HCT116 (cell line): Measurements from ENCODE around the gene RND1. TPM values are rescaled to one million over a fixed set of nuclear protein-coding genes. Genes with fewer than 3 reads are reported as not detected.

ENCODE experiments used
- ATAC-seq: fragments of 200-7000 bp; cut with Tn5 transposase; 2 replicates; pipeline ENCODE4 v1.9.1; 2020; ENCODE audit warnings: mild to moderate bottlenecking, moderate library complexity
- BruUV-seq: library from RNA; stranded (reverse); fragments of 400-500 nt; replicated peaks from 2 replicates; lab custom pipeline; 2021; lab: Mats Ljungman, UMichigan
- CTCF ChIA-PET: fragments of 300-600 bp; sonication (Branson Sonifier 250); formaldehyde crosslinking; loops from one replicate; lab custom pipeline; 2021; ENCODE audit warnings: antibody characterized with exemption; lab: Charles Lee
- POLR2A ChIA-PET: fragments of 300-600, 350-600 bp; sonication (Branson Sonifier 250); formaldehyde crosslinking; loops from one replicate; lab custom pipeline; 2021; ENCODE audit warnings: antibody characterized with exemption; lab: Charles Lee
- RAD21 ChIA-PET, 2 experiments: fragments of 300-600 bp; sonication (Branson Sonifier 250); formaldehyde crosslinking; loops; one replicate each; lab custom pipeline; 2023; ENCODE audit warnings: low total read pairs in 2 of 2; ENCODE audit not compliant: uncharacterized antibody in 2 of 2, unreplicated experiment in 2 of 2, low non-redundant PET in 1 of 2; lab: Charles Lee
- DNase-seq: peaks from one replicate; pipeline ENCODE4 v3.0.0-alpha.2; 2010; ENCODE audit warnings: low read depth, low spot score
- H2AFZ ChIP-seq: fragments of 200-600 bp; shearing (Covaris generic), sonication (generic); 2 replicates; pipeline ENCODE4 v1.6.1; 2017; ENCODE audit warnings: low read depth, mixed run types, mixed read lengths, antibody characterized with exemption, low read length; ENCODE audit not compliant: poor library complexity, severe bottlenecking
- H3K27ac ChIP-seq: 2 replicates; pipeline ENCODE4 v1.5.1; 2012; ENCODE audit warnings: low read depth, low read length
- H3K27me3 ChIP-seq: fragments of 200-600 bp; sonication (generic); 2 replicates; pipeline ENCODE4 v1.6.1; 2016; ENCODE audit warnings: mixed run types, low read length, mixed read lengths; ENCODE audit not compliant: insufficient read depth
- H3K36me3 ChIP-seq, 2 experiments: fragments of 200-500 bp in 1 of 2; fragments of 200-600 bp in 1 of 2; sonication (Bioruptor generic) in 1 of 2; sonication (generic) in 1 of 2; 2 replicates each; pipeline versions ENCODE4 v1.5.1 to v1.6.1; 2014 to 2016; ENCODE audit warnings: low read length in 2 of 2, inconsistent platforms in 1 of 2, mixed read lengths in 1 of 2, mixed run types in 1 of 2; ENCODE audit not compliant: insufficient read depth in 2 of 2, control insufficient read depth in 1 of 2
- H3K4me1 ChIP-seq, 2 experiments: fragments of 200-600 bp in 1 of 2; sonication (generic) in 1 of 2; 2 replicates each; pipeline versions ENCODE4 v1.5.1 to v1.6.1; 2012 to 2017; ENCODE audit warnings: low read length in 2 of 2, inconsistent platforms in 1 of 2, mild to moderate bottlenecking in 1 of 2, mixed read lengths in 1 of 2, mixed run types in 1 of 2, moderate library complexity in 1 of 2; ENCODE audit not compliant: insufficient read depth in 2 of 2, control insufficient read depth in 1 of 2
- H3K4me2 ChIP-seq: fragments of 200-600 bp; sonication (generic); 2 replicates; pipeline ENCODE4 v1.6.1; 2017; ENCODE audit warnings: mixed run types, low read length, mixed read lengths
- H3K4me3 ChIP-seq, 2 experiments: fragments of 200-600 bp in 1 of 2; sonication (generic) in 1 of 2; replicated peaks in 1 of 2; 2 replicates each; pipeline ENCODE4 v1.5.1; 2011 to 2016; ENCODE audit warnings: low read length in 2 of 2, control low read depth in 1 of 2, low read depth in 1 of 2, mild to moderate bottlenecking in 1 of 2, mixed read lengths in 1 of 2, mixed run types in 1 of 2
- H3K79me2 ChIP-seq: fragments of 200-600 bp; sonication (generic); 2 replicates; pipeline ENCODE4 v1.6.1; 2017; ENCODE audit warnings: mild to moderate bottlenecking, mixed run types, low read length, moderate library complexity, mixed read lengths; ENCODE audit not compliant: insufficient read depth
- H3K9ac ChIP-seq: fragments of 200-600 bp; sonication (generic); 2 replicates; pipeline ENCODE4 v1.6.1; 2016; ENCODE audit warnings: low read length, mixed read lengths
- H3K9me2 ChIP-seq: fragments of 200-600 bp; sonication (generic), shearing (Covaris generic); 2 replicates; pipeline ENCODE4 v1.6.1; 2017; ENCODE audit warnings: mixed run types, mild to moderate bottlenecking, moderate library complexity; ENCODE audit not compliant: insufficient read depth
- H3K9me3 ChIP-seq, 2 experiments: fragments of 200-500 bp in 1 of 2; fragments of 200-600 bp in 1 of 2; sonication (Bioruptor generic) in 1 of 2; sonication (generic) in 1 of 2; 2 replicates each; pipeline ENCODE4 v1.6.1; 2014 to 2017; ENCODE audit warnings: low read length in 2 of 2, mixed read lengths in 2 of 2, inconsistent platforms in 1 of 2, low read depth in 1 of 2, mild to moderate bottlenecking in 1 of 2, mixed run types in 1 of 2, moderate library complexity in 1 of 2; ENCODE audit not compliant: control insufficient read depth in 1 of 2, insufficient read depth in 1 of 2
- H4K20me1 ChIP-seq: fragments of 200-600 bp; sonication (generic), shearing (Covaris generic); 2 replicates; pipeline ENCODE4 v1.6.1; 2017; ENCODE audit warnings: mixed run types, mild to moderate bottlenecking, moderate library complexity; ENCODE audit not compliant: insufficient read depth
- CEBPB ChIP-seq: IDR thresholded peaks from 2 replicates; pipeline ENCODE4 v1.6.1; 2012; ENCODE audit warnings: low read depth
- EGR1 ChIP-seq: IDR thresholded peaks from 2 replicates; pipeline ENCODE4 v1.6.1; 2012; ENCODE audit warnings: low read depth
- EZH2phosphoT487 ChIP-seq: fragments of 200-600 bp; IDR thresholded peaks from 2 replicates; pipeline ENCODE4 v1.6.1; 2018; ENCODE audit warnings: antibody characterized with exemption, borderline replicate concordance
- JUND ChIP-seq: IDR thresholded peaks from 2 replicates; pipeline ENCODE4 v1.6.1; 2012
- POLR2AphosphoS5 ChIP-seq: IDR thresholded peaks from 2 replicates; pipeline ENCODE4 v1.6.1; 2011; ENCODE audit warnings: mild to moderate bottlenecking, low read depth, low read length, moderate library complexity
- REST ChIP-seq: IDR thresholded peaks from 2 replicates; pipeline ENCODE4 v1.6.1; 2012; ENCODE audit warnings: low read depth
- SRF ChIP-seq: IDR thresholded peaks from 2 replicates; pipeline ENCODE4 v1.6.1; 2012; ENCODE audit warnings: low read depth
- TCF7L2 ChIP-seq: IDR thresholded peaks from 2 replicates; pipeline ENCODE4 v1.7.0; 2011; ENCODE audit warnings: borderline replicate concordance, inconsistent platforms; ENCODE audit not compliant: insufficient read depth, insufficient read length; ENCODE audit errors: extremely low read depth
- YY1 ChIP-seq: IDR thresholded peaks from 2 replicates; pipeline ENCODE4 v1.6.1; 2011; ENCODE audit warnings: low read length, low read depth, moderate library complexity, mild to moderate bottlenecking; ENCODE audit not compliant: insufficient replicate concordance; ENCODE audit errors: extremely low read depth
- ZFX ChIP-seq: fragments of 450-650 bp; IDR thresholded peaks from 2 replicates; pipeline ENCODE4 v1.6.1; 2017
- ZNF274 ChIP-seq: fragments of 200-500 bp; sonication (Bioruptor generic); IDR thresholded peaks from 2 replicates; pipeline ENCODE4 v1.6.1; 2014; ENCODE audit warnings: mild to moderate bottlenecking, low read depth, low read length, inconsistent platforms
- intact Hi-C: fragments of 100-400 bp; cut with micrococcal nuclease; formaldehyde crosslinking; loops from 2 replicates; pipeline ENCODE4 v1.10.0; 2022
- total RNA-seq: library from RNA; stranded (reverse); gene quantifications from one replicate; pipeline ENCODE4 v1.2.1, GENCODE V29; 2021; ENCODE audit not compliant: unreplicated experiment
- TF ChIP-seq, protein P1 (sequence below): IDR thresholded peaks from 2 replicates; pipeline ENCODE4 v1.6.1; 2011; ENCODE audit warnings: mild to moderate bottlenecking, low read length, moderate library complexity; ENCODE audit not compliant: insufficient replicate concordance; ENCODE audit errors: extremely low read depth

Gene RND1
- total RNA-seq, 1 experiment from 2014 or later: 2.0 TPM

DNA sequence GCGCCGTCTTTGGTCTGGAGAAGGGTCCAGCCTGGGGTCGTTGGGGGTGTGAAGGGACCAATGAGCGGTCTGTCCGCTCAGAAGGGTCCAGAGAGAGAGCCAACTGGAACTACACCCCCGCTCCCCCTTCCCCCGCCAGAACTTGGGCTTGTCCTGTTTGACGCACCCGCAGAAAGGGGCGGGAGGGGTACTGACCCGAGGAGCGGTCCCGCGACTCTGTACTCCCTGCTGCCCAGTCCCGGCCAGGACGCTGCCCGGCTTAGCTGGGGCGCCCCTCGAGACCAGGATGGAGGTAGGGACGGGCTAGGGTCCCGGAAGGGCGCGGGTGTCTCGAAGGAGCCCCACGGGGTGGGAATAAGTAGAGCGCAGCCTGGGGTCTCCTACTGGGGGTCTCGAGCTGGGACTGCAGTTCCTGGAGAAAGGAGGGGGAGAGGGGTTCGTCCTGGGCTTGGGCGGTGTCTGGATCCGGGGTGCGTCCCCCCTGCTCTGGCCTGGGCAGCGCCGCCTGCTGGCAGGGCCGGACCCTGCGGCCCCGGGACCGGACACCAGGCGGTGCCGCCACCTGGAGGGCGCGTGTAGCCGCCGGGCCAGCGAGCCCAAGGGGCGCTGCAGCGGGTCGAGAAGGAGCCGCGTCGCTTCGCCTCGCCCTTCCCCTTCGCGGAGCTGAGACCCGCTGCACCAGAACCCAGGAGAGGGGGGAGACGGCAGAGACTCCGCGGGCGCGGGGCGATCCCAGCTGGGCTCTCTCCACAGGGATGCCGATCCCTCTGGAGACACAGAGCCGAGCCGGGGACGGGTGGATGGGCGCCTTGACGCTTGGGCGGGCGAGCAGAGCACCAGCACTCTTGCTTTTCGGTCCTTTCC is 51.2 kb downstream of the RND1 start (continued):
- no peak for TF ChIP-seq REST
- TF ChIP-seq, all 23 proteins: peak for 5

GRCh38 chr12:48813465-48814261 is 52.0 kb downstream of the RND1 start:
- ATAC-seq: no peak

More at GRCh38 chr12:48813465-48814261, 52.0 kb downstream of the RND1 start:
- TF ChIP-seq POLR2AphosphoS5: no peak
- TF ChIP-seq ZNF274: no peak
- no peak for TF ChIP-seq ZFX
- TF ChIP-seq, protein P1, sequence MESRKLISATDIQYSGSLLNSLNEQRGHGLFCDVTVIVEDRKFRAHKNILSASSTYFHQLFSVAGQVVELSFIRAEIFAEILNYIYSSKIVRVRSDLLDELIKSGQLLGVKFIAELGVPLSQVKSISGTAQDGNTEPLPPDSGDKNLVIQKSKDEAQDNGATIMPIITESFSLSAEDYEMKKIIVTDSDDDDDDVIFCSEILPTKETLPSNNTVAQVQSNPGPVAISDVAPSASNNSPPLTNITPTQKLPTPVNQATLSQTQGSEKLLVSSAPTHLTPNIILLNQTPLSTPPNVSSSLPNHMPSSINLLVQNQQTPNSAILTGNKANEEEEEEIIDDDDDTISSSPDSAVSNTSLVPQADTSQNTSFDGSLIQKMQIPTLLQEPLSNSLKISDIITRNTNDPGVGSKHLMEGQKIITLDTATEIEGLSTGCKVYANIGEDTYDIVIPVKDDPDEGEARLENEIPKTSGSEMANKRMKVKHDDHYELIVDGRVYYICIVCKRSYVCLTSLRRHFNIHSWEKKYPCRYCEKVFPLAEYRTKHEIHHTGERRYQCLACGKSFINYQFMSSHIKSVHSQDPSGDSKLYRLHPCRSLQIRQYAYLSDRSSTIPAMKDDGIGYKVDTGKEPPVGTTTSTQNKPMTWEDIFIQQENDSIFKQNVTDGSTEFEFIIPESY: no peak
- no peak for TF ChIP-seq EZH2phosphoT487
- no peak for TF ChIP-seq JUND
- TF ChIP-seq CEBPB: no peak
- no peak for TF ChIP-seq EGR1
- TF ChIP-seq YY1: no peak
- TF ChIP-seq TCF7L2: no peak
- no peak for TF ChIP-seq SRF
- no peak overlapping the region for H2AFZ ChIP-seq
- no peaks in the 10 kb centered on the region for H4K20me1 ChIP-seq
- peak overlapping the region in 1 of 2 experiments; percentile 92; a peak in 1 of 4 replicates for H3K4me3 ChIP-seq
- H3K36me3 ChIP-seq: no peaks in the 10 kb centered on the region
- no peak for DNase-seq
- intact Hi-C loops: no loop called here
- H3K9me2 ChIP-seq: no peaks in the 10 kb centered on the region
- peak overlapping the region; percentile 100 for H3K4me2 ChIP-seq
- H3K27ac ChIP-seq: no peak overlapping the region; the same call in 1 of the 2 replicates
- H3K9ac ChIP-seq: no peak overlapping the region
- peaks cover 25 to 51% of the 10 kb centered on the region in 2 experiments for H3K4me1 ChIP-seq
- no peaks in the 10 kb centered on the region for H3K27me3 ChIP-seq
- no peaks in the 10 kb centered on the region for H3K9me3 ChIP-seq
- POLR2A ChIA-PET: no interaction called here
- no TSS peak for BruUV-seq
- RAD21 ChIA-PET: no interaction called here
- no peaks in the 10 kb centered on the region for H3K79me2 ChIP-seq
- CTCF ChIA-PET: no interaction called here
